ENCODE results near the gene TRH. TPM values are rescaled to one million over a fixed set of nuclear protein-coding genes. Genes with fewer than 3 reads are reported as not detected.

Gene TRH, protein sequence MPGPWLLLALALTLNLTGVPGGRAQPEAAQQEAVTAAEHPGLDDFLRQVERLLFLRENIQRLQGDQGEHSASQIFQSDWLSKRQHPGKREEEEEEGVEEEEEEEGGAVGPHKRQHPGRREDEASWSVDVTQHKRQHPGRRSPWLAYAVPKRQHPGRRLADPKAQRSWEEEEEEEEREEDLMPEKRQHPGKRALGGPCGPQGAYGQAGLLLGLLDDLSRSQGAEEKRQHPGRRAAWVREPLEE
- 0.52 TPM for total RNA-seq
- 2.9 TPM for polyA plus RNA-seq
- long read RNA-seq, donor 1, result 0 reads
- long read RNA-seq, donor 2, result 0 reads
- long read RNA-seq, donor 3, partial matches to known transcripts, result 0 of 4 reads
- long read RNA-seq, donor 3, other reads (novel, unspliced or antisense), result 0 of 4 reads
- long read RNA-seq, donor 4, result 0 reads
- long read RNA-seq, donor 5, partial matches to known transcripts, result 0 of 1 reads
- long read RNA-seq, donor 5, other reads (novel, unspliced or antisense), result 0 of 1 reads
- long read RNA-seq, donor 6, partial matches to known transcripts, result 0 of 1 reads
- long read RNA-seq, donor 6, other reads (novel, unspliced or antisense), result 0 of 1 reads
- long read RNA-seq, donor 7, result 0 reads
- long read RNA-seq, donor 8, result 0 reads
- long read RNA-seq, donor 9, result 0 reads
- long read RNA-seq, donor 10, result 0 reads

DNA sequence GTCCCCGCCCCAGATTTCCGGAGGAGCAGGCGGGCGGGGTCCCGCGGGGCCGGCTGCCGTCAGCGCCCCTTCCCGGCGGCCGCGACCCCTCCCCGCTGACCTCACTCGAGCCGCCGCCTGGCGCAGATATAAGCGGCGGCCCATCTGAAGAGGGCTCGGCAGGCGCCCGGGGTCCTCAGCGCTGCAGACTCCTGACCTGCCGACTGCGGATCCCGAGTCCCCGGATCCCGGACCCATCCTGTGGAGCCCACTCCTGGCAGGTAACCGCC, at the start of gene TRH:
TRH (plus strand) TSS at position 157 of the 269 bp plus-strand sequence. CDS start 1,097 bp downstream, outside the sequence.
- Histone ChIP-seq H3K27ac (ENCODE audit: low read depth in 1 of 2, low read length in 1 of 2) (no peak within 1 kb of the TSS), H3K36me3 (ENCODE audit: control insufficient read depth in 2 of 2, insufficient read depth in 2 of 2, low read length in 1 of 2) (no peaks in the 10 kb centered on the region), H3K4me1 (ENCODE audit: control insufficient read depth in 2 of 2, insufficient read depth in 2 of 2, low read length in 2 of 2) (peaks cover 9 to 14% of the 10 kb centered on the region in 2 donors), H3K4me3 (ENCODE audit: low read length in 2 of 2) (peak within 1 kb of the TSS in 1 of 2 donors; percentile 32), H3K27me3 (ENCODE audit: control insufficient read depth in 2 of 2, insufficient read depth in 1 of 2, low read length in 1 of 2) (peaks cover 44 to 69% of the 10 kb centered on the region in 2 donors), H3K9me3 (ENCODE audit: control insufficient read depth in 2 of 2, insufficient read depth in 1 of 2, low read length in 1 of 2) (peaks cover 0 to 1% of the 10 kb centered on the region in 2 donors)
- DNase-seq (ENCODE audit: low read depth in 6 of 9, low spot score in 9 of 9), result no peak
- WGBS, result under 1% methylated on average over 30 of the region's 30 CpGs

DNA sequence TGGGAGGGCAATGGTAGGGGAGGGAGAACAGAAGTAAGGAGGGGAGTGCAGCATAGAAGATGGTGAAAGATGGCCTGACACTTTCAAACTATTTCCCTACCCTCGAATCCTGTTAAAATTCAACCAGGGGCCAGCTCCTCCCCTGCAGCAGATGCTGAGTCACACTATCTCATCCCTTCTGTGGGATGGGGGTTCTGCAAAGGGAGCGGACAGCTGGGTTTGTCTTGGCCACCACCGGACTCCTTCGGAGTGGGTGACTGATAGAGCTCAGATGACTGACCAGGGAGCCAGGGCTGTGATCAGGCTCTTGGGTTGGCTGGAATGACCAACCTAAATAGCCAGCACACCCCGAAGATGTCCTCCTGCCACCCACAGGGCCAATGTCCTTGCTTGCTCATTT, 47.4 kb upstream of the TRH start:
- no peaks in the 10 kb centered on the region for H3K27me3 ChIP-seq (ENCODE audit: control insufficient read depth in 2 of 2, insufficient read depth in 1 of 2, low read length in 1 of 2)
- no peak overlapping the region for H3K27ac ChIP-seq (ENCODE audit: low read depth in 1 of 2, low read length in 1 of 2)
- WGBS, result 91% methylated on average over 5 of the region's 5 CpGs
- peaks cover 0 to 3% of the 10 kb centered on the region in 2 donors for H3K9me3 ChIP-seq (ENCODE audit: control insufficient read depth in 2 of 2, insufficient read depth in 1 of 2, low read length in 1 of 2)
- DNase-seq (ENCODE audit: low read depth in 6 of 9, low spot score in 9 of 9), result no peak
- no peak overlapping the region for H3K4me3 ChIP-seq (ENCODE audit: low read length in 2 of 2)
- H3K36me3 ChIP-seq (ENCODE audit: control insufficient read depth in 2 of 2, insufficient read depth in 2 of 2, low read length in 1 of 2), result no peaks in the 10 kb centered on the region
- no peaks in the 10 kb centered on the region for H3K4me1 ChIP-seq (ENCODE audit: control insufficient read depth in 2 of 2, insufficient read depth in 2 of 2, low read length in 2 of 2)

DNA sequence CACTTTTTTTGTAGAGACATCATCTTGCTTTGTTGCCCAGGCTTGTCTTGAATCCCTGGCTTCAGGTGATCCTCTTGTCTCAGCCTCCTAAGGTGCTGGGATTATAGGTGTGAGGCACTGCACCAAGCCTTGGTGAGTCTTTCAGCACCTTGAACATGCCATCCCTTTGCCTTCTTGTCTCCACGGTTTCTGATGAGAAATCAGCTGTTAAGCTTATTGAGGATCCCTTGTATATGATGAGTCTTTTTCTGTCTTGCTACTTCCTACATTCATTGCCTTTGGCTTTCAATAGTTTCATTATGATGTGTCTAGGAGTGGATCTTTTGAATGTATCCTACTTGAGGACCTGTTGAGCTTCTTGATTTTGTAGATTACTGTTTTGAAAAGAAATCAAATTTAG, 45.1 kb upstream of the TRH start:
- DNase-seq (ENCODE audit: low read depth in 6 of 9, low spot score in 9 of 9), result no peak
- Histone ChIP-seq H3K4me3 (ENCODE audit: low read length in 2 of 2) (no peak overlapping the region), H3K36me3 (ENCODE audit: control insufficient read depth in 2 of 2, insufficient read depth in 2 of 2, low read length in 1 of 2) (no peaks in the 10 kb centered on the region), H3K4me1 (ENCODE audit: control insufficient read depth in 2 of 2, insufficient read depth in 2 of 2, low read length in 2 of 2) (peaks cover 0 to 3% of the 10 kb centered on the region in 2 donors), H3K27me3 (ENCODE audit: control insufficient read depth in 2 of 2, insufficient read depth in 1 of 2, low read length in 1 of 2) (no peaks in the 10 kb centered on the region), H3K9me3 (ENCODE audit: control insufficient read depth in 2 of 2, insufficient read depth in 1 of 2, low read length in 1 of 2) (peaks cover 0 to 3% of the 10 kb centered on the region in 2 donors), H3K27ac (ENCODE audit: low read depth in 1 of 2, low read length in 1 of 2) (no peak overlapping the region)
- WGBS, result 98% methylated on average over 1 of the region's 1 CpG

DNA sequence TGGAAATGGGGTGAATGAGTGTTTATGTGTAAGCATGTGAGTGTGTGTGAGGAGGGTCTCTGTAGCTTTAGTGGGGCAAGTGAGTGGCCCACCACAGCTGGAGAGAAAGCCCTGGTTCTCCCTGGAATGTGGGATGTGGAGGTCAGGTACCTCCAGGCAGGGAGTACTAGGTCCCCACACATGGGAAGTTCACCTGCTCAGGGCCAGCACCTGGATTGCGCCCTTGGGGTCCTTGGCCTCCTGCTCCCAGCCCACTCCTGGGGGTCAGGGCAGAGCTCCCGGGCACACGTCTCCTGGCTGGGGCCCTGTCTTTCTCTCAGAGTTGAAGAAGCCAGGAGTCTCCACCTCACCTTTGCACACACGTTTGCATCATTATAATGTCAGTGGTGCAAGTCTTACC, 41.0 kb upstream of the TRH start:
- Histone ChIP-seq H3K4me3 (ENCODE audit: low read length in 2 of 2) (no peak overlapping the region), H3K36me3 (ENCODE audit: control insufficient read depth in 2 of 2, insufficient read depth in 2 of 2, low read length in 1 of 2) (no peaks in the 10 kb centered on the region), H3K9me3 (ENCODE audit: control insufficient read depth in 2 of 2, insufficient read depth in 1 of 2, low read length in 1 of 2) (peaks cover 0 to 3% of the 10 kb centered on the region in 2 donors), H3K4me1 (ENCODE audit: control insufficient read depth in 2 of 2, insufficient read depth in 2 of 2, low read length in 2 of 2) (peaks cover 0 to 4% of the 10 kb centered on the region in 2 donors), H3K27me3 (ENCODE audit: control insufficient read depth in 2 of 2, insufficient read depth in 1 of 2, low read length in 1 of 2) (no peaks in the 10 kb centered on the region), H3K27ac (ENCODE audit: low read depth in 1 of 2, low read length in 1 of 2) (no peak overlapping the region)
- WGBS, result 95% methylated on average over 4 of the region's 4 CpGs
- DNase-seq (ENCODE audit: low read depth in 6 of 9, low spot score in 9 of 9), result no peak

DNA sequence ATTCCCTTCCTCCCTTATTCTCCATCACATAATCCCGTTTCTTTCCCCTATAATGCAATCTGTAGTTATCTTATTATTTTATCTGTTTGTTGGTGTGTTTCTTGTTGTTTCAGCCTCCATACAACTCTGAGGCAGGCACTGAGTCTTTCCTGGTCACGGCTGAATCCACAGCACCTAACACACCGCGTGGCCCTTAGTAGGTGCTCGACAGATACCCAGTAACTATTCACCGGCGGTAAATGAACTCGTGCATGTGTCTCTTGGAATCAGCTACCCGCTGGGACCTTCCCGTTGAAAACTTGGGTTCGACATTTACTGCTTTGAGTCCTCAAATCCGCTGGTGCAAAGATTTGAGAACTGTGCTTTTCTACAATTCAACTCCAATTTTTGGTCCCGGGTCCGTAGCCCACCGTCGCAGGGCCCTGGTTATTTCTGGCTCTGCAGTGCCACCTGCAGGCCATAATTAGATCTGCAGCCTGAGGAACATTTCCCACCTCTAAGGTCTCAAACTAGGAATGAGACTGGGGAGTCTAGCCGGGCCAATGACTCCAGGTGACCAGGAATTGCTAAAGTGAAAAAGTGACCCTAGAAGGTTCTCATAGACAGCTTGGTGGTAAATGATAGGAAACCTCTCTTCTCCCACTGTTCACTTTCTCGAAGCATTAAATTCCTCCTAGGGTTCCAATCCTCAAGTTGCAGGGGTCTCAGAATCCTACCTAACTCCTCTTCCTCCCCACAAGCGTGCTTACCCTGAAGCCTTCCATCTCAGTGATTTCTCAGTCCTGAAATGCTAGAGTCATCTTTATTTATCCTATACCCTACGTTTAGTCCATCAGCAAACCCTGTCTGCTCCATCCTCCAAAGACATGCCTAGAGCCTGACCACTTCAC, 40.0 kb upstream of the TRH start:
- peak in 4 of 9 donors; percentile 51 to 68 (median 60) for DNase-seq (ENCODE audit: low read depth in 6 of 9, low spot score in 9 of 9)
- Histone ChIP-seq H3K4me3 (ENCODE audit: low read length in 2 of 2) (no peak overlapping the region), H3K27me3 (ENCODE audit: control insufficient read depth in 2 of 2, insufficient read depth in 1 of 2, low read length in 1 of 2) (no peaks in the 10 kb centered on the region), H3K4me1 (ENCODE audit: control insufficient read depth in 2 of 2, insufficient read depth in 2 of 2, low read length in 2 of 2) (peaks cover 0 to 4% of the 10 kb centered on the region in 2 donors), H3K36me3 (ENCODE audit: control insufficient read depth in 2 of 2, insufficient read depth in 2 of 2, low read length in 1 of 2) (no peaks in the 10 kb centered on the region), H3K9me3 (ENCODE audit: control insufficient read depth in 2 of 2, insufficient read depth in 1 of 2, low read length in 1 of 2) (no peaks in the 10 kb centered on the region), H3K27ac (ENCODE audit: low read depth in 1 of 2, low read length in 1 of 2) (no peak overlapping the region)
- 42% methylated on average over 20 of the region's 20 CpGs for WGBS

DNA sequence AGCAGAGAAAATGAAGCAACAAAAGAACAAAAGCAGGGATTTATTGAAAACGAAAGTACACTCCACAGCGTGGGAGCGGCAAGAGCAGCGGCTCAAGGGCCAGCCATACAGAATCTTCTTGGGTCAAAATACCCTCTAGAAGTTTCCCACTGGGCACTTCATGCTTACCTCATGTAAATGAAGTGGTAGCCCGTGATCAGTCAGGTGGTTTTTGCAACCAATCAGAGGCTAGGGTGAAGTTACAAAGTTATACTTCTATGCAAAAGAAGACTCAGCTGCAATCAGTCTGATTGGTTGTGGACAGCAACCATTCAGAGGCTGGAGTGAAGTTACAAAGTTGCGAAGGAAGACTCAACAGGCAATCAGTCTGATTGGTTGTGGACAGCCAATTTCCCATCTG, 37.8 kb upstream of the TRH start:
- WGBS, result 55% methylated on average over 6 of the region's 6 CpGs
- Histone ChIP-seq H3K4me3 (ENCODE audit: low read length in 2 of 2) (peak overlapping the region; percentile 1 to 4), H3K27ac (ENCODE audit: low read depth in 1 of 2, low read length in 1 of 2) (no peak overlapping the region), H3K27me3 (ENCODE audit: control insufficient read depth in 2 of 2, insufficient read depth in 1 of 2, low read length in 1 of 2) (no peaks in the 10 kb centered on the region), H3K9me3 (ENCODE audit: control insufficient read depth in 2 of 2, insufficient read depth in 1 of 2, low read length in 1 of 2) (no peaks in the 10 kb centered on the region), H3K36me3 (ENCODE audit: control insufficient read depth in 2 of 2, insufficient read depth in 2 of 2, low read length in 1 of 2) (no peaks in the 10 kb centered on the region), H3K4me1 (ENCODE audit: control insufficient read depth in 2 of 2, insufficient read depth in 2 of 2, low read length in 2 of 2) (peaks cover 0 to 4% of the 10 kb centered on the region in 2 donors)
- DNase-seq (ENCODE audit: low read depth in 6 of 9, low spot score in 9 of 9), result peak in 1 of 9 donors; percentile 37

DNA sequence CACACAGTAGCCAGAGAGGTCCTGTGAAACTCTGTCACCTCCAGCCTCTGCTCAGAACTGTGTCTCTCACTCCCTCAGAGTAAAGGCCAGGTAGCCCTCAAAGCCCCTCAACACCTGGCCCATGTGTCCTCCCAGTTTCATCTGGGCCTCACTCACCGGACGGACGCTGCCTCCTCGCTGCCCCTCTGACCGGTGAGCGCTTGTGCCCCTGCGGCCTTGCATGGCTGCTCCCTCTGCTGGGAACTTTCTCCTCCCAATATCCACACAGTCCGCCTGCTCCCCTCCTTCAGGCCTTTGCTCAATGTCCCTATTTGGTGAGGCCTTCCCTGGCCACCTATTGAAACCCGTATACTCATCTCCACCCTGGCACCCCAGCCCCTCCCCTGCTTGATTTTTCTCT, 36.8 kb upstream of the TRH start:
- H3K27me3 ChIP-seq (ENCODE audit: control insufficient read depth in 2 of 2, insufficient read depth in 1 of 2, low read length in 1 of 2), result no peaks in the 10 kb centered on the region
- H3K36me3 ChIP-seq (ENCODE audit: control insufficient read depth in 2 of 2, insufficient read depth in 2 of 2, low read length in 1 of 2), result no peaks in the 10 kb centered on the region
- 97% methylated on average over 9 of the region's 9 CpGs for WGBS
- H3K9me3 ChIP-seq (ENCODE audit: control insufficient read depth in 2 of 2, insufficient read depth in 1 of 2, low read length in 1 of 2), result no peaks in the 10 kb centered on the region
- peaks cover 0 to 4% of the 10 kb centered on the region in 2 donors for H3K4me1 ChIP-seq (ENCODE audit: control insufficient read depth in 2 of 2, insufficient read depth in 2 of 2, low read length in 2 of 2)
- DNase-seq (ENCODE audit: low read depth in 6 of 9, low spot score in 9 of 9), result no peak
- no peak overlapping the region for H3K4me3 ChIP-seq (ENCODE audit: low read length in 2 of 2)
- no peak overlapping the region for H3K27ac ChIP-seq (ENCODE audit: low read depth in 1 of 2, low read length in 1 of 2)

DNA sequence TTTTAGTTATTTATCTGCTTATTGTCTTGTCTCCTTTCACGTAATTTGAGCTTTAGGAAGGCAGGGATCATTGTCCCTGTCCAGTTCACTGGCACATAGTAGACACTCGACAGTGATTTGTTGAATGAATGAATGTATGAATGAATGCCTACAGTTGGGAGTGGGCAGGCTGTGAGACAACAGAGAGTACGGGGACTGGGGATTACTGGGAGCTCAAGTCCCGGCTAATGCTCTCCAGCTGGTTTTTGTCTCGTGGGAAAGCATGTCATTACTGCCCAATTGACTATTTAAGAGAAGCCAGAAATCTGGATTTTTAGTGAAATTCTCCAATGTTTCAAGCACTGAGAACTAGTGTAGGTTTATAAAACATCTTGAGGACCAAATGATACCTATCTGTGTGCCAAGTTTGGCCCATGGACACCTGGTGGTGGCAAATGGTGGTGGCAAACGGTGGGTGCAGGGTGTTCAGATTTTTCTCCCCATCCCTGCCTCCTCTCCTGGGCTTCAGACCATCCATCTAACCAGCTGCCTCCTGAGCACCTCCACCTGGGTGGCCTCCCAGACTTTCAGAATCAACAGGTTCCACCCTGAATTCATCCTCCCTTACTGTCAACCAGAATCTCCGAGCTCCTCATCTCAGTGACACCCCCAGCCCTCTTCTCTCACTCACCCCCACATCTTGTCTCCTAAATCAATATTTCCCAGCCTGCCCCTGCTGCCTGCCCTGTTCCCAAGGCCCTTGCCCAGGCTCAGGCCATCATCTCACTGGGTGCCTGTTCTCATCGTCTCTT, 36.2 kb upstream of the TRH start:
- Histone ChIP-seq H3K4me3 (ENCODE audit: low read length in 2 of 2) (no peak overlapping the region), H3K36me3 (ENCODE audit: control insufficient read depth in 2 of 2, insufficient read depth in 2 of 2, low read length in 1 of 2) (no peaks in the 10 kb centered on the region), H3K27me3 (ENCODE audit: control insufficient read depth in 2 of 2, insufficient read depth in 1 of 2, low read length in 1 of 2) (no peaks in the 10 kb centered on the region), H3K27ac (ENCODE audit: low read depth in 1 of 2, low read length in 1 of 2) (no peak overlapping the region), H3K4me1 (ENCODE audit: control insufficient read depth in 2 of 2, insufficient read depth in 2 of 2, low read length in 2 of 2) (peaks cover 0 to 4% of the 10 kb centered on the region in 2 donors), H3K9me3 (ENCODE audit: control insufficient read depth in 2 of 2, insufficient read depth in 1 of 2, low read length in 1 of 2) (no peaks in the 10 kb centered on the region)
- 98% methylated on average over 8 of the region's 8 CpGs for WGBS
- no peak for DNase-seq (ENCODE audit: low read depth in 6 of 9, low spot score in 9 of 9)
